ENCODE results near the gene UBE2R2. TPM values are rescaled to one million over a fixed set of nuclear protein-coding genes. Genes with fewer than 3 reads are reported as not detected.

UBE2R2 gene
- polyA plus RNA-seq, 3 donors: 30.5 to 50.1 (median 37.2) TPM

GRCh38 chr9:33797837-33798236 is 19.1 kb upstream of the UBE2R2 start:
- peaks cover 4 to 14% (median 13%) of the 10 kb centered on the region in 3 donors for H3K27me3 Mint-ChIP-seq (ENCODE audit: low read depth in 3 of 3)
- no peak overlapping the region for H3K4me3 Mint-ChIP-seq

DNA sequence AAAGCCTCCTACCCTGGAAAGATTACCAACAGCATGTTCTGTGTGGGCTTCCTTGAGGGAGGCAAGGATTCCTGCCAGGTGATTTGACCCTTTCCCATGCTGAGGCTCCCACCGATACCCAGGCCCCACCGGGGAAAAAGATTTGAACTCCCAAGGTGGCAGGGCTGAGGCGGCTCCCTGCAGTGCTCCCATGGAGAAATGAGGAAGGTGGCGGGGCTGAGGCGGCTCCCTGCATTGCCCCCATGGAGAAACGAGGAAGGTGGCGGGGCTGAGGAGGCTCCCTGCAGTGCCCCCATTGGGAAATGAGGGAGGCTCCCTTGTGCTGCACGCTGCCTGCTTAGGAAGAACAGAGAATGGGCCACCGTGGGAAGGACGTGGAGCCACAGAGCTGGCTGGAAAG is 18.4 kb upstream of the UBE2R2 start:
- intact Hi-C loops (cut with micrococcal nuclease): no loop called here
- Histone ChIP-seq H3K9ac (ENCODE audit: insufficient read depth, low read length, poor library complexity, severe bottlenecking) (no peak overlapping the region), H3K27me3 (ENCODE audit: control insufficient read depth in 2 of 2, insufficient read depth in 2 of 2, low read length in 2 of 2) (no peaks in the 10 kb centered on the region), H4K20me1 (ENCODE audit: insufficient read depth, low read length) (no peaks in the 10 kb centered on the region), H3K36me3 (replicated peaks in 1 of 2; ENCODE audit: control insufficient read depth in 1 of 2, insufficient read depth in 2 of 2, low read length in 2 of 2) (no peaks in the 10 kb centered on the region), H3K4me3 (replicated peaks in 1 of 3; ENCODE audit: low read depth in 2 of 3, low read length in 3 of 3) (no peak overlapping the region), H3K9me3 (replicated peaks in 1 of 2; ENCODE audit: control insufficient read depth in 1 of 2, insufficient read depth in 1 of 2, low read length in 2 of 2) (no peaks in the 10 kb centered on the region), H3K27ac (ENCODE audit: low read depth in 1 of 2, low read length in 2 of 2) (no peak overlapping the region), H3K79me2 (ENCODE audit: insufficient read depth, low read length) (no peaks in the 10 kb centered on the region), H2AFZ (ENCODE audit: insufficient read depth, low read depth, low read length, poor library complexity, severe bottlenecking) (no peak overlapping the region), H3K4me2 (replicated peaks; ENCODE audit: extremely low read depth, low read length, poor library complexity, severe bottlenecking) (no peak overlapping the region), H3K4me1 (ENCODE audit: control insufficient read depth in 1 of 2, insufficient read depth in 2 of 2, low read length in 2 of 2) (no peaks in the 10 kb centered on the region)
- Mint-ChIP-seq H3K36me3 (no peaks in the 10 kb centered on the region), H3K27ac (no peak overlapping the region), H3K27me3 (ENCODE audit: low read depth in 3 of 3) (peaks cover 7 to 15% (median 15%) of the 10 kb centered on the region in 3 donors), H3K4me3 (no peak overlapping the region), H3K9me3 (peaks cover 0 to 12% (median 4%) of the 10 kb centered on the region in 7 donors), H3K4me1 (no peaks in the 10 kb centered on the region)
- TF ChIP-seq, protein P1, sequence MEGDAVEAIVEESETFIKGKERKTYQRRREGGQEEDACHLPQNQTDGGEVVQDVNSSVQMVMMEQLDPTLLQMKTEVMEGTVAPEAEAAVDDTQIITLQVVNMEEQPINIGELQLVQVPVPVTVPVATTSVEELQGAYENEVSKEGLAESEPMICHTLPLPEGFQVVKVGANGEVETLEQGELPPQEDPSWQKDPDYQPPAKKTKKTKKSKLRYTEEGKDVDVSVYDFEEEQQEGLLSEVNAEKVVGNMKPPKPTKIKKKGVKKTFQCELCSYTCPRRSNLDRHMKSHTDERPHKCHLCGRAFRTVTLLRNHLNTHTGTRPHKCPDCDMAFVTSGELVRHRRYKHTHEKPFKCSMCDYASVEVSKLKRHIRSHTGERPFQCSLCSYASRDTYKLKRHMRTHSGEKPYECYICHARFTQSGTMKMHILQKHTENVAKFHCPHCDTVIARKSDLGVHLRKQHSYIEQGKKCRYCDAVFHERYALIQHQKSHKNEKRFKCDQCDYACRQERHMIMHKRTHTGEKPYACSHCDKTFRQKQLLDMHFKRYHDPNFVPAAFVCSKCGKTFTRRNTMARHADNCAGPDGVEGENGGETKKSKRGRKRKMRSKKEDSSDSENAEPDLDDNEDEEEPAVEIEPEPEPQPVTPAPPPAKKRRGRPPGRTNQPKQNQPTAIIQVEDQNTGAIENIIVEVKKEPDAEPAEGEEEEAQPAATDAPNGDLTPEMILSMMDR (IDR thresholded peaks at IDR 0.05): no peak
- WGBS (ENCODE audit: insufficient coverage): 87% methylated on average over 6 of the region's 10 CpGs
- DNase-seq: no peak

More at GRCh38 chr9:33797837-33798236, 19.1 kb upstream of the UBE2R2 start:
- no peaks in the 10 kb centered on the region for H4K20me1 ChIP-seq (ENCODE audit: insufficient read depth, low read length)
- 70% methylated on average over 6 of the region's 8 CpGs for WGBS (ENCODE audit: insufficient coverage)
- no peaks in the 10 kb centered on the region for H3K4me1 Mint-ChIP-seq
- H3K36me3 Mint-ChIP-seq: no peaks in the 10 kb centered on the region
- H3K27ac Mint-ChIP-seq: no peak overlapping the region
- intact Hi-C loops (cut with micrococcal nuclease): no loop called here
- H3K4me3 ChIP-seq (replicated peaks in 1 of 3; ENCODE audit: low read depth in 2 of 3, low read length in 3 of 3): no peak overlapping the region
- no peak overlapping the region for H2AFZ ChIP-seq (ENCODE audit: insufficient read depth, low read depth, low read length, poor library complexity, severe bottlenecking)
- H3K9me3 Mint-ChIP-seq: peaks cover 0 to 12% (median 4%) of the 10 kb centered on the region in 7 donors
- no peaks in the 10 kb centered on the region for H3K9me3 ChIP-seq (replicated peaks in 1 of 2; ENCODE audit: control insufficient read depth in 1 of 2, insufficient read depth in 1 of 2, low read length in 2 of 2)
- H3K4me2 ChIP-seq (replicated peaks; ENCODE audit: extremely low read depth, low read length, poor library complexity, severe bottlenecking): no peak overlapping the region
- H3K36me3 ChIP-seq (replicated peaks in 1 of 2; ENCODE audit: control insufficient read depth in 1 of 2, insufficient read depth in 2 of 2, low read length in 2 of 2): no peaks in the 10 kb centered on the region
- TF ChIP-seq, protein P1 (IDR thresholded peaks at IDR 0.05): no peak
- no peak overlapping the region for H3K9ac ChIP-seq (ENCODE audit: insufficient read depth, low read length, poor library complexity, severe bottlenecking)
- no peak overlapping the region for H3K27ac ChIP-seq (ENCODE audit: low read depth in 1 of 2, low read length in 2 of 2)
- DNase-seq: no peak
- H3K27me3 ChIP-seq (ENCODE audit: control insufficient read depth in 2 of 2, insufficient read depth in 2 of 2, low read length in 2 of 2): no peaks in the 10 kb centered on the region
- no peaks in the 10 kb centered on the region for H3K79me2 ChIP-seq (ENCODE audit: insufficient read depth, low read length)
- H3K4me1 ChIP-seq (ENCODE audit: control insufficient read depth in 1 of 2, insufficient read depth in 2 of 2, low read length in 2 of 2): no peaks in the 10 kb centered on the region

Data from CD14-positive monocyte (primary cell).